GM21447 (cell line): ENCODE results near the gene OTOF.

Source experiments
- ATAC-seq: cut with Tn5 transposase; IDR thresholded peaks from one replicate; pipeline ENCODE4 v1.9.1; 2021; ENCODE audit not compliant: unreplicated experiment

Gene OTOF

GRCh38 chr2:26477911-26478253 lies at the start of gene OTOF:
Gene OTOF, minus strand, starts transcription at chr2:26478124.
- ATAC-seq: no peak

DNA sequence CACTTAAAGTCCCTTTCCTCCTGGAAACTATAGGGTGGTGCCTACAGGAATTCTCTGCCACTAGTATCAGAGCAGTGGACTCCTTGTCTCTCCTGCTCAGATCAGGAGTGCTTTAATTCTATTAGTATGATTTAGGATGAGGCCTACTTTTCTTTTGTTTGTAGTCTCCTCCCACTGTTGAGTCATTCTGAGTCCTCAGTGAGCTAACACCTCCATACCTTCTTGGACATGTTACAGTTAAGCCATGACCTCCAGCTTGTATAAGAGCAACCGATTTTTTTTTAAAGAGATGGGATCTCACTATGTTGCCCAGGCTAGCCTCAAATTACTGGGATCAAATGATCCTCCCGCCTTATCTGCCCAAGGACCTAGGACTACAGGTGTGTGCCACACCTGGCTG lies 48.7 kb upstream of the OTOF start:
- ATAC-seq: no peak

DNA sequence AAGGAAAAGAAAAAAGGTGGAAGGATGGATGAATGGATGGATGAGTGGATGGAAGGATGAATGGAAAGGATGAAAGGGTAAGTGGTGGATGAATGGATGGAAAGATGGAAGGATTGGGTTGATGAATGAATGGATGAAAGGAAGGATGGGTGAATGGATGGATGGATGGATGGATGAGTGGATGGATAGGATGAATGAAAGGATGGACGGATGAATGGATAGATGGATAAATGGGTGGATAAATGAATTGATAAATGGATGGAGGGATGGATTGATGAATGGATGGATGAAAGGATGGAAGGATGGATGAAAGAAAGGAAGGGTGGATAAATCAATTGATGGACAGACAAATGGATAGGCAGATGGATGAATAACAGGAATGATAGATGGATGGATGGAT lies 48.2 kb upstream of the OTOF start:
- ATAC-seq: no peak

DNA sequence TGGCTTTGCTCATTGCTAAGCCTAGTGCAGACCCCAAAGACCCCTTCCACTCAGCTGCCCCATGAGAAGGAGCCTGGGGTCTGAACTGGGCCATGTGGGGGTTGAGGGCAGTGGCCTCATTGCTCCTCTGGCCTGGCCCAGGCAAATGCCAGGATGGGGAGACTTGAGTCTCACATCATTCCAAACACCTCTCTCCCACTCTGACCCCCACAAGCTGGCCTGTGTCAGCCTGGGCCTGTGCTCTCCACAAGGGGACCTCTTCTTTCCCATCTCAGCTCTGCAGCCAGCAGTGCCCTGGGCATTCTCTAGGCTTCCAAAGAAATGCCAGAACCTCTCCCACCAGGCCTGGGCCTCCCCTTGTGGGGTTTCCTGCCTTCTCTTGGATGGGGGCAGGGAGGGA lies 45.8 kb upstream of the OTOF start:
- ATAC-seq: no peak

GRCh38 chr2:26522751-26523171 lies 44.8 kb upstream of the OTOF start:
- no peak for ATAC-seq

DNA sequence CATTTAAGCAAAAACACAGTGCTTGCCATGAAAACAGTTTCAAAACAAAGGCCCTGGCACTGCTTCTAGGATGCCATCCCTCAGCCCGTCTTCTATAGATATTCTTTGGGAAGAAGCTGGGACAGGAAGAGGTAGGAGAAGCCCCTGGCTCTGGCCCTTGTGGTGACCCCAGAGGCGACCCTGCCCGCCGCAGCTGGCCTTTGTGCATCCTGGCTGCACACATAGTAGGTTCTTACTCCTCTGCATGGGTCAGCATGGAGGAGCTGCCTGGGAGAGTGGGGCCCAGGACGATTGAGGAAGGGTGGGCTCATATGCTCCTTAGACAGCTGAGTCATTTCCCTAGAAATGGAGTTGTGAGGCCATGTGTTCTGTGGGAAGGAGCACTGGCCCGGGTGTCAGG lies 44.4 kb upstream of the OTOF start:
- ATAC-seq: no peak

DNA sequence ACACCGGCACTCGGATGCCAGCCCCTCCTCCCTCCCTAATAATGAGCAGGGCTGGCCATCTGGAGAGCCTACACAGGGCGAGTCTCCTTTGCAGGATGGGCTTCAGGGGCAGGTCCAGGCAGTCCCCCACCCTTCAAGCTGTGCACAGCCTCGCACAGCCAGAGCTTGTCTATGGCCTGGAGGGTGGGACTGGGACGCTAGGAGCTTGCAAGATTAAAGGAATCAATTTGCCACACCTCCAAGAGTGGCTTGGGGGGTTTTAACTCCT lies 43.9 kb upstream of the OTOF start:
- ATAC-seq: no peak

DNA sequence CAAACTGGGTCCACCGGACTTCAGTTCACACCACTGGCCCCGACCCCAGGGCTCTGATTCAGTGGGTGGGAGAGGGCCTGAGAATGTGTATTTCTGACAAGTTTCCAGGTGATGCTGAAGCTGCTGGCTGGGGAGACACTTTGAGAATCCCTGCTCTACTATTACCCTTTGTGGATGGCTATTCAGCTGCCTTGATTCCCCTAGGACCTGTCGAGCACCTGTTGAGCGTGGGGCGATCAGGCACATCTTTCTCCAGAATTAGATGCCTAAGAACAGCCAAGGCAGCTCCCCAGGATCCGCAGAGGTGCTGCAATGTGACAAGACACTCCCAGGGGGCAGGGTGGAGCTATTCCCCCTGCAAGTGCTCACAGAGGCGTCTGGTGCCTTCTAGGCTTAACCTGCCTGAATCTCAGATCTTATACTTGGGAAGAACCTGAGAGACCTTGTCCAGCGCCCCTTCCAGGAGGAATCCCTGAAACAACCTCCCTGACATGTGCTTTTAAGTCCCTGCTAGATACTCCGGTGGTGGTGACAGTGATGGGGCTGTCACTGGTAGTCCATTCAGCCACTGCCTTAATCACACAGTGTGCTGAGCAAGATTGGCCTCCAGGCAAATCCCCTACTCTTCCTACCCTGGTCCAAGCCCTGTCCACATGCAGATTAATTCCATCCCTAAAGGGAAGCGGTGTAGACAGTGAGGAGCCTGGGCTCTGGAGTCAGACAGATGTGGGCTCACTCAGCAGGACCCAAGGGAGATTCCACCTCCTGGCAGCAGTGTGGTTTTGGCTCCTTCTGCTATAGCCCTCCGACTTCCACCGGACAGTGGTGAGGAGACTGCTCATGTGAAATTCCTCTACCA lies 43.4 kb upstream of the OTOF start:
- ATAC-seq: no peak

DNA sequence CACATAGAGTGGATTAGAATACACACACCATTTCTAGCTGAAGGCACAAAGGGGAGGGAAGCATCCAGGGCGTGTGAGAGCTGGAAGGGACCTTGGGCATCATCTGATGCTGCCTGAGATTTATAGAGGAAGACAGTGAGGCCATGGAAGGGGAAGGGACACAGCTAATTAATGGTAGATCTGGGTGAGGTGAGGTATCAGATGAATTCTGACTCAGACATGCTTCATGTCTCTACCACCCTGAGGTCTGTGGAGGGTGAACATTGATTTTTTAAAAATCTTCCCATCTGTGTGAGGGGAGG lies 42.2 kb upstream of the OTOF start:
- no peak for ATAC-seq

DNA sequence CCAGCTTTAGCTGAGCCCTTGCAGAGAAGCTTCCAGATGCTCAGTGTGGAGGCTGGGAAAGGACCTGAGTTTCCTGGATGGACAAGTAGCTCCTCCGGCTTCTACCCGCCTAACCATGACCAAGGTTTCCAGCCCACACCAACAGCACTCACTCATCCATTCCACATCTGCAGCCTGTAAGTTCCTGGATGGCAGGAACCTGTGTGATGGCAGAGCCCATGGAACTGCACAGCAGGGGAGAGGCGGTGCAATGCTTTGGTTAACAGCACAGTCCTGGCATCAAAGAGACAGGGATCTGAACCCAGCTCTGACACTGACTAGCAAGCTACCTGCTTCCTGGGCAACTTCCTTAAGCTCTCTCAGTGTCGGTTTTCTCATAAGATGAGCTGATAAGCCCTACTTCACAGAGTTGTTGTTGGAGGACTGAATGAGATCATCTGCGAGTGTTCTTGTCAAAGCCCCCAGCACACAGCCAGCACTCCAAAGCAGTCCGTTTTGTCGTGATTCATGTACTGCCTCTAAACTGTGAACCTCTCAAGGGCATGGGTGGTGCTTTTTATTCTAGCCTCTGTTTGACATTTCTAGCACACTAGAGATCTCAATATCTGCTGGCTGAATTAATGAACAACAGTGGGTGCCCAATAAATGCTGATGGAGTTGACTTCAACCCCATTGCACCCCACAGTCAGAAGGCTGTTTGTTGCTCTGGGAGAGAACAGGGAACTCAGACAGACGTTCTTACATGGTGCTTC lies 41.6 kb upstream of the OTOF start:
- ATAC-seq: no peak

DNA sequence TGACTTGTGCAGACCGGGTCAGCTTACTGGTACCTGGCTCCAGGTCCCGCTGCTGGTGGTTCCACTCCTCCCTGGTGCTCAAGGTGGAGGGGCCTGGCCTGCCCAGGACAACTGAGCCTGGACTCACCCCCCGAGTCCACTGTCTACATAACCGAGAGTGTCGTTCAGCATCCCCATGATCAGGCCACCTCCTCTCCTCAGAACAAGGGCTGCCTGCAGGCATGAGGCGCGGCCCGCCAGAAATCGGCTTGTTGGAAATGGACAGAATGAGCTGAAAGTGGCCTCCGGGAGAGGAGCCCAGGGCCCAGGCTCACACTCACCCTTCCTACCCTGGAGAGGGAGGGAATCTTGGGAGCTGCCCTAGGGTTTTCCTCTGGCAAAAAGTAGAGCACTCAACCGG lies 38.9 kb upstream of the OTOF start:
- no peak for ATAC-seq

DNA sequence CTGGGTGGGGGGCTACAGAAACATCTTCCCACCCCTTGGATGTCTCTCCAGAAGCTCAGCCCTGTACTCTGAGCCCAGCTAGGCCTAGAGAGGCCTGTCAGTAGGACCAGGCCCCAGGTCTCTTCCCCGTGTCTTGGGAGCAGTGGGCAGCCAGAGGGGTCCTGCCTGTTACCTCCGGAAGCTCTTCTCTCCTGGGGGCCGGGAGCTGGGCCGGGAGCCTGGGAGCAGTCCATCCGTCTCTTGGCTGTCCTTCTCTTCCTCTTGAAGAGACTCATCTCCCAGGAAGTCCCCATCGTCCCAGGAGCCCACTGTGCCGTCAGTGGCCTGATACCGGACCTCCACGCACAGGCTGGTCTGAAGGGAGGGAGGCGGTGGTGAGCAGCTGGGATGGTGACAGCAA lies 38.3 kb upstream of the OTOF start:
- ATAC-seq: no peak

GRCh38 chr2:26515771-26516170 lies 37.8 kb upstream of the OTOF start:
- ATAC-seq: no peak

- ATAC-seq: no peak
Observed at GRCh38 chr2:26514045-26514444, 36.1 kb upstream of the OTOF start.

DNA sequence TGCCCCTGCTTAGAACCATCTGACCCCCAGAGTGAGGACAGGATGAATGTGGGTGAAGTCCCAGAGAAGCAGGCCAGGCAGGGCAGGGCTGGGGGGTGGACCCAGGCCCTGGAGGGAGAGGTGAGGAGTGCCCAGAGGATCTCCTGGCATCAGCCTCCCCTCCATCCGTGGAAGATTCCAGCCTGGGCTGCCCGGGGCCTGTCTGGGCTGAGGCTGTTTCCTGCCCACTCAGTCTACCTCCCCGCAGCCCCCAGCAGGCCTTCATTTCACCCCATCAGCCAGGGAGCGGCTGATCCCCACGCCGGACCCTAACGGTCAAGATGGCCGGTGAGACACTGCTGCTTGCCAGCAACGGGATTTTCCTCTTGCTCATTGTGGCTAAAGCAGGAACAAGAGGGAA lies 35.3 kb upstream of the OTOF start:
- ATAC-seq: no peak

- ATAC-seq: no peak
Observed at GRCh38 chr2:26511466-26511865, 33.5 kb upstream of the OTOF start.

DNA sequence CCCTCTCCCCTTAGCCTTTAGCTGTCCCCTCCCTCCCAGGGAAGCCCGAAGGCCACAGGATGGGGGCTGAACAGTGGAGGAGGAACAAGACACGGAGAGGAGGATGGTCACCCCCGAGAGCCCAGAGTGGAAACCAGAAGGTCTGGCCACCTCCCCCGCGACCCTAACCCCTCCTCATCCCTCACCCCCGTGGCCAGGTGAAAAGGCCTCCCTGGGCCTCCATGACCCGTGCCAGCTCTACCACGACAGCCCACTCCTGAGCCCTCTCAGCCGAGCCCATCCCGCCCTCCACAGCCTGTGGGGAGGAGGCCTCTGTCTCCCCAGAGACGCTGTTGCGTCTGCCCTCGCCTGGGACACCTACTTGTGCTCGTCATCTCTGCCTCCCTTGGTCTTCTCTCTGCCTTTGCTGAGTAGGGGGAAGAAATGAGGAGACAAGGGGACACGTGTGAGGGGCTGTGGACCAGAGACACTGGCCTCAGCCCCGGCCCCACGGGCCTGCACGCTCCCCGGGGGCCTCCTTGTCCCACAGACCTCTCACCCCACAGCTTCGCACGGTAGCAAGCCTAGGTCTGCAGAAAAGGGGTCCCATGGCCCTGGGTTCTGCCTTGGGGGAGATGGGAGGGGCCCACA lies 32.5 kb upstream of the OTOF start:
- ATAC-seq: no peak

DNA sequence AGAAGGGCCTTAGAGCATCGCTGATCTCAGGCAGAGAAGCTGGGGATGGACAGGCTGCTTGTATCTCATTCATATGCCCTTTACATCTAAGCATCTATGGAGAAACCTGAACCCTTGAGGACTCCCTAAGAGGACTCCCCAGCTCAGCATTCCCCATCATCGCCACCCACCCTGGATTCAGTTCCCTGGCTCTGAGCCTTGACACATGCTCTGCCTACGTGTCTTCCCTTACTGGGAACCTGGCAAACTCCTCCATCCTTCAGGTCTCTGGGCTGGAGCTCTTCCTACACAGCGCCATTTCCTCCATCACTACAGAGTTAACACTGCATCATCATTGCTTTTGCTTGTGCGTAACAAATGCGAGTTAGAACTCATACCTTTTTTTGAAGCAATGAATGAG lies 31.2 kb upstream of the OTOF start:
- no peak for ATAC-seq

DNA sequence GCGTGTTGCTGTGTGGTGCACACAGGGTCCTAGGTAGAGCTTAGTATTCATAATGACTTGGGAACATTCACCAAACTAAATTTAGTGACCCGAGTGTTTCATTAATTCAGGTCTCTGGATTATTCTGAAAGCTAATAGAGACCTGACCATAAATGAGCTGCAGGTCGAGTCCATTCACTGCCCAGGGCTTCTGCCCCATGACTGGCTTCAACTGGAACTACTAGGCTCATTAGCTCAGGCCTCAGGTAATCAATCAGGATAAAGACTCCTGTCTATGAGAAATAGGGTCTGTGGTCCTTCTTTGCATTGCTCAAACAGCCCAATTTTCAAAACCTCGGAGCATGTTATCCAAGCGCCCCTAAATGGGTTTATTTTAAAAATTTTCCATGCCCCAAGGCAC lies 30.0 kb upstream of the OTOF start:
- ATAC-seq: no peak

DNA sequence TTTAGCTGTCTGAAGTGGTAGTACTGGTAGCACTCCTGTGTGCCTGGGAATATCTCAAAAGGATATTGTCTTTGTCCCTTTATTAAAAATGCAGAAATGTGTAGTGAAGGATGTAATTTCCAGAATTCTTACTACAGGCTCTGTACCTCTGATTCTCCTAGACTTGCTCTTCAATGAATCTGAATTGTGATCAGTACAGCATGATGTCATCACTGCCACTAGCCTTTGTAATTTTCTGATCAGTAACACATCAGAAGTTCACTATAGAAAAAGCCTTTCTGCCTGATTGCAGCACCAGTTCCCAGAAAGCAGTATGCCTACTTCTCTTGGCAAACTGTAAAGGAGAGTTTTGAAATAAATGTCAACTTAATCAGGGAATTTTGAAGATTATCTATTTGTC lies 29.2 kb upstream of the OTOF start:
- no peak for ATAC-seq

DNA sequence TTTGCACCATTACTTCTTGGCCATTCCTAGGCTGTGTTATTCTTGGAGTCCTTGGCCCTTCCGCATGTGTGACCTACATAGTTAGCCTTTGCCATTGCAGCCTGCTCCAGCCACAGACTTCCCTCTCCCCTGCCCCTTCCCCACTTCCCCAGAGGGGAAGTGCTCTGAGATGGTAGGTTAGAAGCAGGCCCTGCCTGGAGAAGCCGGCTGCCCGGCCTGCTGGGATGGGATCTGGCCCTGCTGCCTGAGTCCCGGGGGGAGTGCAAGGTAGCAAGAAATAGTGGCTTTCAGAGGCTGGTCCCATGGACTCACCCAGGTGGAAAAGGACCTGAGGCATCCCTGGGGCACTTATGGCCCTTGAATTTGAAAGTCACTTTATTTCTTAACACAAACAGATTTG lies 28.4 kb upstream of the OTOF start:
- no peak for ATAC-seq

GRCh38 chr2:26504002-26504401 lies 26.1 kb upstream of the OTOF start:
- no peak for ATAC-seq
